Measurements from ENCODE around the gene TANC1. TPM values are rescaled to one million over a fixed set of nuclear protein-coding genes. Genes with fewer than 3 reads are reported as not detected.

Gene TANC1
- total and polyA plus RNA-seq, 12 donors, result 17.8 to 90.5 (median 70.0) TPM

- TF ChIP-seq CTCF (IDR thresholded peaks at IDR 0.05), result no peak
- ATAC-seq, result peak in 4 of 8 donors; percentile 4 to 35 (median 21)
Observed at GRCh38 chr2:159153463-159153862, 185.0 kb downstream of the TANC1 start.

GRCh38 chr2:159153951-159154350 is 185.5 kb downstream of the TANC1 start:
- ATAC-seq, result no peak
- Histone ChIP-seq H3K27me3 (no peaks in the 10 kb centered on the region), H3K9me3 (no peaks in the 10 kb centered on the region), H3K4me1 (peaks cover 7 to 81% (median 60%) of the 10 kb centered on the region in 9 donors), H3K36me3 (peaks cover 0 to 86% (median 0%) of the 10 kb centered on the region in 9 donors), H3K4me3 (no peak overlapping the region), H3K27ac (peak overlapping the region in 1 of 10 donors; percentile 12)
- no peak for TF ChIP-seq CTCF (IDR thresholded peaks at IDR 0.05)
- intact Hi-C loops (cut with DNase I), result no loop called here
- DNase-seq, result no peak
- 90 to 91% methylated on average over 2 of the region's 2 CpGs for WGBS, 2 donors

More at GRCh38 chr2:159153463-159153862, 185.0 kb downstream of the TANC1 start:
- 38 to 46% methylated on average over 4 of the region's 4 CpGs for WGBS, 2 donors
- H3K4me1 ChIP-seq, result peaks cover 7 to 86% (median 61%) of the 10 kb centered on the region in 9 donors
- H3K36me3 ChIP-seq, result peaks cover 0 to 81% (median 0%) of the 10 kb centered on the region in 9 donors
- no peaks in the 10 kb centered on the region for H3K27me3 ChIP-seq
- intact Hi-C loops (cut with DNase I), result no loop called here
- DNase-seq, result no peak
- H3K27ac ChIP-seq, result peak overlapping the region in 3 of 10 donors; percentile 12 to 19 (median 17)
- no peak overlapping the region for H3K4me3 ChIP-seq
- no peaks in the 10 kb centered on the region for H3K9me3 ChIP-seq

GRCh38 chr2:159154366-159154765 is 185.9 kb downstream of the TANC1 start:
- peaks cover 4 to 77% (median 56%) of the 10 kb centered on the region in 9 donors for H3K4me1 ChIP-seq
- H3K27me3 ChIP-seq, result no peaks in the 10 kb centered on the region
- no peak for ATAC-seq
- no peak for DNase-seq
- H3K9me3 ChIP-seq, result no peaks in the 10 kb centered on the region
- 100% methylated on average over 1 of the region's 1 CpG for WGBS, 2 donors
- peaks cover 0 to 89% (median 0%) of the 10 kb centered on the region in 9 donors for H3K36me3 ChIP-seq
- H3K27ac ChIP-seq, result no peak overlapping the region
- intact Hi-C loops (cut with DNase I), result no loop called here
- no peak overlapping the region for H3K4me3 ChIP-seq
- no peak for TF ChIP-seq CTCF (IDR thresholded peaks at IDR 0.05)

GRCh38 chr2:159155320-159155719 is 186.9 kb downstream of the TANC1 start:
- no peaks in the 10 kb centered on the region for H3K27me3 ChIP-seq
- H3K36me3 ChIP-seq, result peaks cover 0 to 81% (median 0%) of the 10 kb centered on the region in 9 donors
- TF ChIP-seq CTCF (IDR thresholded peaks at IDR 0.05), result no peak
- no peak overlapping the region for H3K27ac ChIP-seq
- no peaks in the 10 kb centered on the region for H3K9me3 ChIP-seq
- H3K4me1 ChIP-seq, result peaks cover 8 to 74% (median 52%) of the 10 kb centered on the region in 9 donors
- ATAC-seq (no peak), DNase-seq (no peak)
- WGBS, 2 donors, result 72 to 80% methylated on average over 6 of the region's 6 CpGs
- intact Hi-C loops (cut with DNase I), result no loop called here
- no peak overlapping the region for H3K4me3 ChIP-seq
